Calu3 (cell line): Measurements from ENCODE around the gene SLC4A5. TPM values are rescaled to one million over a fixed set of nuclear protein-coding genes. Genes with fewer than 3 reads are reported as not detected.

ENCODE experiments used
- BruUV-seq: library from RNA; stranded (reverse); fragments of 400-500 nt; replicated peaks from 2 replicates; lab custom pipeline; 2021; lab: Mats Ljungman, UMichigan
- CTCF ChIA-PET: fragments of 300-600 bp; sonication (Branson Sonifier 250); formaldehyde crosslinking; loops from one replicate; lab custom pipeline; 2022; ENCODE audit warnings: antibody characterized with exemption; lab: Charles Lee
- DNase-seq: peaks from one replicate; pipeline ENCODE4 v3.0.0; 2022
- H3K27ac Mint-ChIP-seq: one replicate; pipeline ENCODE4 v1.8.0; 2022; ENCODE audit warnings: mixed read lengths; ENCODE audit not compliant: unreplicated experiment
- H3K27me3 Mint-ChIP-seq: one replicate; pipeline ENCODE4 v1.8.0; 2022; ENCODE audit warnings: mixed read lengths; ENCODE audit not compliant: unreplicated experiment
- H3K36me3 Mint-ChIP-seq: one replicate; pipeline ENCODE4 v1.8.0; 2022; ENCODE audit warnings: mild to moderate bottlenecking, moderate library complexity, mixed read lengths; ENCODE audit not compliant: insufficient read depth, unreplicated experiment
- H3K4me1 Mint-ChIP-seq: one replicate; pipeline ENCODE4 v1.8.0; 2022; ENCODE audit warnings: mild to moderate bottlenecking, low read depth, mixed read lengths; ENCODE audit not compliant: unreplicated experiment
- H3K4me3 Mint-ChIP-seq: one replicate; pipeline ENCODE4 v1.8.0; 2022; ENCODE audit warnings: mild to moderate bottlenecking, low read depth, moderate library complexity, mixed read lengths; ENCODE audit not compliant: unreplicated experiment
- H3K9me3 Mint-ChIP-seq: one replicate; pipeline ENCODE4 v1.8.0; 2022; ENCODE audit warnings: low read depth, mixed read lengths; ENCODE audit not compliant: unreplicated experiment
- CTCF ChIP-seq: fragments of 200-600 bp; IDR thresholded peaks from one replicate; pipeline ENCODE4 v1.8.0; 2022; ENCODE audit warnings: antibody characterized with exemption; ENCODE audit not compliant: unreplicated experiment
- intact Hi-C: fragments of 100-400 bp; cut with micrococcal nuclease; formaldehyde crosslinking; loops from one replicate; pipeline ENCODE4 v1.10.0; 2022; ENCODE audit not compliant: unreplicated experiment
- total RNA-seq: library from RNA; stranded (reverse); gene quantifications from 2 replicates; pipeline ENCODE4 v1.2.3, GENCODE V29; 2022

SLC4A5 gene
- total RNA-seq, 1 experiment from 2014 or later: 7.0 TPM

- H3K9me3 Mint-ChIP-seq: no peaks in the 10 kb centered on the region
- no peaks in the 10 kb centered on the region for H3K36me3 Mint-ChIP-seq
- H3K4me3 Mint-ChIP-seq: no peak overlapping the region
- H3K4me1 Mint-ChIP-seq: peaks cover 11% of the 10 kb centered on the region
- DNase-seq: no peak
- no peaks in the 10 kb centered on the region for H3K27me3 Mint-ChIP-seq
- TF ChIP-seq CTCF: no peak
- BruUV-seq: no TSS peak
- CTCF ChIA-PET: interaction anchor here (0.6 to 1.4 kb wide), 2 partner anchors 74 to 98 kb away, joined by 3 to 5 read pairs; no protein-coding TSS in a partner anchor
- intact Hi-C loops: no loop called here
- H3K27ac Mint-ChIP-seq: no peak overlapping the region
Observed at GRCh38 chr2:74260495-74260894, 82.7 kb downstream of the SLC4A5 start.

GRCh38 chr2:74259733-74260132 lies 83.5 kb downstream of the SLC4A5 start:
- no peak for TF ChIP-seq CTCF
- CTCF ChIA-PET: no interaction called here
- no peaks in the 10 kb centered on the region for H3K9me3 Mint-ChIP-seq
- peaks cover 11% of the 10 kb centered on the region for H3K4me1 Mint-ChIP-seq
- intact Hi-C loops: loop anchor here (10.0 kb wide), 1 partner anchor 325 kb away; no protein-coding TSS in a partner anchor
- no peak overlapping the region for H3K4me3 Mint-ChIP-seq
- no peak overlapping the region for H3K27ac Mint-ChIP-seq
- DNase-seq: no peak
- BruUV-seq: no TSS peak
- H3K27me3 Mint-ChIP-seq: no peaks in the 10 kb centered on the region
- H3K36me3 Mint-ChIP-seq: no peaks in the 10 kb centered on the region

GRCh38 chr2:74259191-74259590 lies 84.0 kb downstream of the SLC4A5 start:
- BruUV-seq: no TSS peak
- no peaks in the 10 kb centered on the region for H3K27me3 Mint-ChIP-seq
- DNase-seq: no peak
- CTCF ChIA-PET: no interaction called here
- H3K9me3 Mint-ChIP-seq: no peaks in the 10 kb centered on the region
- H3K27ac Mint-ChIP-seq: no peak overlapping the region
- intact Hi-C loops: loop anchor here (10.0 kb wide), 1 partner anchor 326 kb away; no protein-coding TSS in a partner anchor
- H3K4me1 Mint-ChIP-seq: peaks cover 11% of the 10 kb centered on the region
- no peak for TF ChIP-seq CTCF
- H3K4me3 Mint-ChIP-seq: no peak overlapping the region
- H3K36me3 Mint-ChIP-seq: no peaks in the 10 kb centered on the region

- H3K9me3 Mint-ChIP-seq: no peaks in the 10 kb centered on the region
- TF ChIP-seq CTCF: no peak
- no TSS peak for BruUV-seq
- H3K4me3 Mint-ChIP-seq: no peak overlapping the region
- CTCF ChIA-PET: no interaction called here
- no peaks in the 10 kb centered on the region for H3K4me1 Mint-ChIP-seq
- DNase-seq: no peak
- intact Hi-C loops: loop anchor here (10.0 kb wide), 1 partner anchor 329 kb away; no protein-coding TSS in a partner anchor
- no peaks in the 10 kb centered on the region for H3K27me3 Mint-ChIP-seq
- no peak overlapping the region for H3K27ac Mint-ChIP-seq
- no peaks in the 10 kb centered on the region for H3K36me3 Mint-ChIP-seq
Observed at GRCh38 chr2:74255660-74256213, 87.5 kb downstream of the SLC4A5 start.
